GM23248 (cell line): Measurements from ENCODE around the gene EME1. TPM values are rescaled to one million over a fixed set of nuclear protein-coding genes. Genes with fewer than 3 reads are reported as not detected.

Source experiments
- DNase-seq: peaks from one replicate; pipeline ENCODE4 v3.0.0-alpha.2; 2015
- H2AFZ ChIP-seq: fragments of 200-600 bp; sonication (generic); 2 replicates; pipeline ENCODE4 v1.6.1; 2016; ENCODE audit warnings: antibody characterized with exemption
- H3F3A ChIP-seq: fragments of 200-600 bp; sonication (generic); 2 replicates; pipeline ENCODE4 v1.6.1; 2016; ENCODE audit warnings: mild to moderate bottlenecking, antibody characterized with exemption, mixed run types; ENCODE audit not compliant: insufficient read depth
- H3K27ac ChIP-seq: fragments of 200-600 bp; sonication (generic); 2 replicates; pipeline ENCODE4 v1.5.1; 2016; ENCODE audit warnings: mild to moderate bottlenecking
- H3K27me3 ChIP-seq: fragments of 200-600 bp; sonication (generic); replicated peaks from 2 replicates; pipeline ENCODE4 v1.6.1; 2016; ENCODE audit warnings: mild to moderate bottlenecking; ENCODE audit not compliant: insufficient read depth
- H3K36me3 ChIP-seq: fragments of 200-600 bp; sonication (generic); 2 replicates; pipeline ENCODE4 v1.6.1; 2016; ENCODE audit warnings: low read depth, mild to moderate bottlenecking
- H3K4me1 ChIP-seq: fragments of 200-600 bp; sonication (generic); 2 replicates; pipeline ENCODE4 v1.6.1; 2016; ENCODE audit warnings: mild to moderate bottlenecking; ENCODE audit not compliant: insufficient read depth
- H3K4me2 ChIP-seq: fragments of 200-600 bp; sonication (generic); one replicate; pipeline ENCODE4 v1.6.1; 2016; ENCODE audit warnings: mild to moderate bottlenecking; ENCODE audit not compliant: unreplicated experiment
- H3K4me3 ChIP-seq: fragments of 200-600 bp; sonication (generic); 2 replicates; pipeline ENCODE4 v1.5.1; 2016; ENCODE audit warnings: mild to moderate bottlenecking
- H3K79me2 ChIP-seq: fragments of 200-600 bp; sonication (generic); 2 replicates; pipeline ENCODE4 v1.6.1; 2016; ENCODE audit warnings: mild to moderate bottlenecking; ENCODE audit not compliant: insufficient read depth
- H3K9ac ChIP-seq: fragments of 200-600 bp; sonication (generic); 2 replicates; pipeline ENCODE4 v1.6.1; 2016; ENCODE audit warnings: mild to moderate bottlenecking
- H3K9me2 ChIP-seq: fragments of 200-600 bp; sonication (generic); 2 replicates; pipeline ENCODE4 v1.6.1; 2016; ENCODE audit warnings: mixed run types, mild to moderate bottlenecking, moderate library complexity; ENCODE audit not compliant: insufficient read depth
- H3K9me3 ChIP-seq: fragments of 200-600 bp; sonication (generic); one replicate; pipeline ENCODE4 v1.6.1; 2017; ENCODE audit warnings: low read depth
- H4K20me1 ChIP-seq: fragments of 200-600 bp; sonication (generic); 2 replicates; pipeline ENCODE4 v1.6.0; 2016; ENCODE audit not compliant: insufficient read depth
- EZH2 ChIP-seq: fragments of 200-600 bp; sonication (generic); IDR thresholded peaks from 2 replicates; pipeline ENCODE4 v1.6.1; 2018; ENCODE audit warnings: antibody characterized with exemption, mild to moderate bottlenecking; ENCODE audit not compliant: insufficient read depth, poor library complexity, severe bottlenecking
- EZH2phosphoT487 ChIP-seq: fragments of 200-600 bp; sonication (generic); IDR thresholded peaks from 2 replicates; pipeline ENCODE4 v1.6.1; 2018; ENCODE audit warnings: antibody characterized with exemption, moderate library complexity, mild to moderate bottlenecking, low read depth; ENCODE audit not compliant: insufficient read depth
- WGBS, 2 experiments: methylation state at CpG; one replicate each; pipeline ENCODE4 v1.1.6; 2015 to 2017; ENCODE audit warnings: low lambda C conversion rate in 2 of 2, low coverage in 1 of 2; ENCODE audit errors: missing lambda C conversion rate in 2 of 2; 5-methylcytosine and 5-hydroxymethylcytosine counted together
- in situ Hi-C: fragments of 300-500 bp; cut with MboI; formaldehyde crosslinking; loops from 2 replicates; pipeline ENCODE4 v1.15.0; 2020
- polyA plus RNA-seq: library from polyadenylated mRNA; unstranded; fragments of >200 nt; fragmentation: Nextera tagmentation; extraction: Ambion mirVana; gene quantifications from 2 replicates; pipeline ENCODE4 v1.2.1, GENCODE V29; 2016
- total RNA-seq: library from RNA; depleted of rRNA; stranded (reverse); fragments of >200 nt; shearing (Covaris generic); gene quantifications from 2 replicates; pipeline ENCODE4 v1.2.3, GENCODE V29; 2014

EME1 gene
- total and polyA plus RNA-seq, 2 experiments from 2014 or later = 4.1 to 4.3 TPM

DNA sequence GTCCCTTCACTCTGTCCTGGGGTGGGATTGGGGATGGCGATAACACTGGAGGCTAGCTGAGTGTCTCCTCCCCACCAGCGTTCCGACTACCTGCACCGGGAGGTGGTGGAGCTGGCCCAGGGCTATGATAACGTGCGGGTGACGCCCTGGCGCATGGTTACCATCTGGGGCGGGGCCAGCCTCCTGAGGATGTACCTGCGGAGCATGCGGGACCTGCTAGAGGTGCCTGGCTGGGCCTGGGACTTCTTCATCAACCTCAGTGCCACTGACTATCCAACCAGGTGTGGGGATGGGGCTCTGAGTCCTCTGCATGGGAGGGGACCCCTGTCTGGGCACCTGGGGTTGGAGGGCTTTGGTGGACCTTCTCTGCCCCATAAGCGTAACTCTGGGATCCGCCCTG, 18.3 kb upstream of the EME1 start:
- WGBS, 2 experiments = 91 to 92% methylated on average over 13 of the region's 13 CpGs
- in situ Hi-C loops = no loop called here

DNA sequence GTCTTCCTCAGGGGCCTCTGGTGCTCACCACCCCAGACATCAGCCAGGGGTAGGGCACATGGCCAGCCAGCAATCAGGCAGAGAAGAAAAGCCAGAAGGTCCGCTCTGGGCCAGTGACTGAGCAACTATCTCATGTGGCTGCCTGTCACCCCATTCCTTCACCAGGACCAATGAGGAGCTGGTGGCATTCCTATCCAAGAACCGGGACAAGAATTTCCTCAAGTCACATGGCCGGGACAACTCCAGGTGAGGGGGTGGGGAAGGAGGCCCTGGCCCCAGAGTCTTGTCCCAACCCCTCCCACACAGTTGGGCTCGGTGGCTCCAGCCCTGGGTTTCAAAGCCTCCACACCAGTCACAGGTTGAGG, 17.7 kb upstream of the EME1 start:
- no peak for DNase-seq
- in situ Hi-C loops = no loop called here
- H3K36me3 ChIP-seq = peaks cover 7% of the 10 kb centered on the region; the same call in 1 of the 2 replicates
- H3F3A ChIP-seq = peaks cover 6% of the 10 kb centered on the region; the same call in 1 of the 2 replicates
- H4K20me1 ChIP-seq = no peaks in the 10 kb centered on the region
- H3K9me3 ChIP-seq = no peaks in the 10 kb centered on the region
- no peaks in the 10 kb centered on the region for H3K4me1 ChIP-seq
- no peaks in the 10 kb centered on the region for H3K9me2 ChIP-seq
- no peak overlapping the region for H3K9ac ChIP-seq
- H2AFZ ChIP-seq = no peak overlapping the region
- WGBS, 2 experiments = 61 to 66% methylated on average over 4 of the region's 4 CpGs
- peaks cover 7% of the 10 kb centered on the region for H3K79me2 ChIP-seq
- H3K4me3 ChIP-seq = no peak overlapping the region
- no peak overlapping the region for H3K4me2 ChIP-seq
- H3K27me3 ChIP-seq = no peaks in the 10 kb centered on the region
- no peak overlapping the region for H3K27ac ChIP-seq
- TF ChIP-seq EZH2 (no peak), EZH2phosphoT487 (no peak)

More for the DNA sequence above, 18.3 kb upstream of the EME1 start:
- H3K27ac ChIP-seq = no peak overlapping the region
- peaks cover 13% of the 10 kb centered on the region for H3K79me2 ChIP-seq
- peaks cover 6% of the 10 kb centered on the region; the same call in 1 of the 2 replicates for H3F3A ChIP-seq
- peaks cover 7% of the 10 kb centered on the region; the same call in 1 of the 2 replicates for H3K36me3 ChIP-seq
- no peak overlapping the region for H3K9ac ChIP-seq
- TF ChIP-seq EZH2 = no peak
- no peak for TF ChIP-seq EZH2phosphoT487
- no peak overlapping the region for H2AFZ ChIP-seq
- H3K4me1 ChIP-seq = no peaks in the 10 kb centered on the region
- H3K9me3 ChIP-seq = no peaks in the 10 kb centered on the region
- H3K4me2 ChIP-seq = no peak overlapping the region
- no peaks in the 10 kb centered on the region for H4K20me1 ChIP-seq
- H3K27me3 ChIP-seq = no peaks in the 10 kb centered on the region
- H3K9me2 ChIP-seq = no peaks in the 10 kb centered on the region
- H3K4me3 ChIP-seq = no peak overlapping the region
- DNase-seq = no peak

DNA sequence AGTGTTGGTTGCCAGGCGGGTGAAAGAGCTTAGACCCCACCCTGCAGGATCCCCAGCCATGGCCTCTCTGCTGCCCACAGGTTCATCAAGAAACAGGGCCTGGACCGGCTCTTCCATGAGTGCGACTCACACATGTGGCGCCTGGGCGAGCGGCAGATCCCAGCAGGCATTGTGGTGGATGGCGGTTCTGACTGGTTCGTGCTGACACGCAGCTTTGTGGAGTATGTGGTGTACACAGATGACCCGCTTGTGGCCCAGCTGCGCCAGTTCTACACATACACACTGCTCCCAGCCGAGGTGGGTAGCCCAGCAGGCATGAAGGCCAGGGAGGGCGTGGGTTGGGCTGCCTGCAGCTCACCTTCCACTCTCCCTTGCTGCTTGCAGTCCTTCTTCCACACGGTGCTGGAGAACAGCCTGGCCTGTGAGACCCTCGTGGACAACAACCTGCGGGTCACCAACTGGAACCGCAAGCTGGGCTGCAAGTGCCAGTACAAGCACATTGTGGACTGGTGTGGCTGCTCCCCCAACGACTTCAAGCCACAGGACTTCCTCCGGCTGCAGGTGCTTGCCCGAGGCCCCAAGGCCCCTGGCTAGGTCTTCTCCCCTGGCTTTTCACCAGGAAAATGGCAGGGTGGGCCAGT, 17.2 kb upstream of the EME1 start:
- 88% methylated on average over 20 of the region's 20 CpGs for WGBS, 2 experiments
- Histone ChIP-seq H4K20me1 (no peaks in the 10 kb centered on the region), H2AFZ (no peak overlapping the region), H3K27ac (no peak overlapping the region), H3F3A (peaks cover 6% of the 10 kb centered on the region; the same call in 1 of the 2 replicates), H3K9me3 (no peaks in the 10 kb centered on the region), H3K9ac (no peak overlapping the region), H3K79me2 (peaks cover 2% of the 10 kb centered on the region; the same call in 1 of the 2 replicates), H3K4me1 (no peaks in the 10 kb centered on the region), H3K4me2 (no peak overlapping the region), H3K9me2 (no peaks in the 10 kb centered on the region), H3K27me3 (no peaks in the 10 kb centered on the region), H3K36me3 (peaks cover 7% of the 10 kb centered on the region; the same call in 1 of the 2 replicates), H3K4me3 (no peak overlapping the region)
- DNase-seq = no peak
- TF ChIP-seq EZH2phosphoT487 (no peak), EZH2 (no peak)
- in situ Hi-C loops = no loop called here

DNA sequence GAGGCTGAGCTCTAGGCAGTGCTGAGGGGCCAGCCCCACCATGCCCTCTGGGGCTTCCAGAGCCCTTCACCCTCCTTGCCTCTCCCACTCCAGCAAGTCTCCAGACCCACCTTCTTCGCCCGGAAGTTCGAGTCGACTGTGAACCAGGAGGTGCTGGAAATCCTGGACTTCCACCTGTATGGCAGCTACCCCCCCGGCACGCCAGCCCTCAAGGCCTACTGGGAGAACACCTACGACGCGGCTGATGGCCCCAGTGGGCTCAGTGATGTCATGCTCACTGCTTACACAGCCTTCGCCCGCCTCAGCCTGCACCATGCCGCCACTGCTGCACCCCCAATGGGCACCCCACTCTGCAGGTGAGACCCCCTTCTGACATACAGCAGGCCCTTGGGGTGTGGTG, 16.6 kb upstream of the EME1 start:
- Histone ChIP-seq H2AFZ (no peak overlapping the region), H3K27me3 (no peaks in the 10 kb centered on the region), H3K36me3 (peaks cover 7% of the 10 kb centered on the region; the same call in 1 of the 2 replicates), H3K4me2 (no peak overlapping the region), H4K20me1 (no peaks in the 10 kb centered on the region), H3K9ac (no peak overlapping the region), H3F3A (peaks cover 8% of the 10 kb centered on the region; the same call in 1 of the 2 replicates), H3K4me3 (no peak overlapping the region), H3K9me2 (no peaks in the 10 kb centered on the region), H3K9me3 (no peaks in the 10 kb centered on the region), H3K27ac (no peak overlapping the region), H3K79me2 (no peaks in the 10 kb centered on the region), H3K4me1 (no peaks in the 10 kb centered on the region)
- no peak for DNase-seq
- in situ Hi-C loops = no loop called here
- TF ChIP-seq EZH2 = no peak
- no peak for TF ChIP-seq EZH2phosphoT487
- 93 to 94% methylated on average over 11 to 12 of the region's 12 CpGs for WGBS, 2 experiments
